ENCODE measurements around the gene NDUFB4.

Gene NDUFB4

GRCh38 chr3:120641696-120642246, 45.6 kb downstream of the NDUFB4 start:
- no peak for DNase-seq

- DNase-seq, result no peak
Measured at GRCh38 chr3:120642368-120642948, 46.3 kb downstream of the NDUFB4 start.

GRCh38 chr3:120645083-120645845, 49.1 kb downstream of the NDUFB4 start:
- no peak for DNase-seq

GRCh38 chr3:120646771-120647432, 50.8 kb downstream of the NDUFB4 start:
- no peak for DNase-seq

- DNase-seq, result no peak
Measured at GRCh38 chr3:120648290-120648689, 52.2 kb downstream of the NDUFB4 start.

- no peak for DNase-seq
Measured at GRCh38 chr3:120649830-120650233, 53.7 kb downstream of the NDUFB4 start.

GRCh38 chr3:120650311-120650710, 54.2 kb downstream of the NDUFB4 start:
- DNase-seq, result no peak
